Stimulated activated CD4-positive, alpha-beta T cell treated with anti-CD3 and anti-CD28 coated beads, Interleukin-1b, Interleukin-23, amount 100 ng/mL, for 24 hours (primary cell): ENCODE data around the gene EBF3.

Experiments
- DNase-seq, 4 experiments: peaks; one replicate each; pipeline ENCODE4 v3.0.0-alpha.2; 2020; ENCODE audit warnings: low read depth in 4 of 4, low spot score in 1 of 4

The EBF3 gene

DNA sequence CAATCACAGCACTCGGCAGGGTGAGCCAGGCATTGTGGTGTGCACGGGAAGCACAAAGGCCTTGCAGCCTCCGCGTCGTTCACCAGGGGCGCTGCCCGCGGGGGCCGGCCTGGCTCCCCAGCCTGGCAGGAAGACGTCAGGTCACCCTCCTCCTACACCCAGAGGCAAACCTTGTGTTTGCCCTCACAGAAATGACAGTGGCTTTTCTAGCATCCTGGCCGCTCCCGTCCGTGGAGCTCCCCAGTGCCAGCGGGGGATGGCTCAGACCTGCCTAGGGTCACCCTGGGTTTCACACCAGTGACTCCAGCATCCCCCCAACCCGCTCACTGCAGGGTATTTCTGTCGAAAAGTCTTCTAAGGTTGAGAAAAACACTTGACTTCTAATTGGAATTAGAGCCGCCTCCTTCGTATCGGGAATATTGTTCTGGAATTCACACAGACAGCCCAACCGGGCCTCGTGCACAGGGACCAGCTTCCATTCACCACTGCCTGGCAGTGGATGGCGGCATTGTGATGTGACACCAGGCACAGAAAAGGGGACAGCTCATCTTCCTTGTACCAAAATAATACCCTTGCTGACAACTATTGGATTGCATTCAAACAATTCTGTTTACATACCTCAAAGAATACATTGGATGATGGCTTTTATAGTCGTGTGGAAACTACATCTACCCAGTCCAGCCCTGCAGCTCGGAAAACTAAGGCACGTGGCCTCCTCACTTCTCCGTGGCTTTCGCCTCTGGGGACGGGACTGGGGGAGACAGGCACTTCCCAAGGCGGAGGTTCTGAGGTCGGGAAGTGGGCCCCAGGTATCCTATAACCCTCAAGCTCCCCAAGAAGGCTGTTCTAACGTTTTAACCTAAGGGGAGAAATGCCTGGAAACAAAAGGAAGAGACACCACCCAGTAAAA lies 109.0 kb downstream of the EBF3 start:
- DNase-seq = no peak

GRCh38 chr10:129854158-129854557 lies 109.9 kb downstream of the EBF3 start:
- DNase-seq = no peak

DNA sequence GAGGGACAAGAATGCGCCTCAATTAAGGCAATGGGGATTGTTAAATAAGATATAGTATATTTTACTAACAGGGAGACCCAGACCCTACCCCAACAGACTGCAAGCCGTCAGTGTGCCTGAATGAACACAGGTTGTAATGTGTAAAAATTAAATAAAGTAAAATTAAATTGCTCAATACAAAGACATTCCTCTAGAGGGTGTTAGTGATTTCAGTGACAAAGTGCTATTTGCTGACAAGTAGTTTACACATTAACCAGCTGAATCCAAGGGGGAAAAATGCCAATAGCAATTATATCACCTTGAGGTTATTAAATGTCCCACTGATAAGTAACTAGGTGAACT lies 110.5 kb downstream of the EBF3 start:
- DNase-seq = no peak

GRCh38 chr10:129852829-129853561 lies 111.1 kb downstream of the EBF3 start:
- no peak for DNase-seq

DNA sequence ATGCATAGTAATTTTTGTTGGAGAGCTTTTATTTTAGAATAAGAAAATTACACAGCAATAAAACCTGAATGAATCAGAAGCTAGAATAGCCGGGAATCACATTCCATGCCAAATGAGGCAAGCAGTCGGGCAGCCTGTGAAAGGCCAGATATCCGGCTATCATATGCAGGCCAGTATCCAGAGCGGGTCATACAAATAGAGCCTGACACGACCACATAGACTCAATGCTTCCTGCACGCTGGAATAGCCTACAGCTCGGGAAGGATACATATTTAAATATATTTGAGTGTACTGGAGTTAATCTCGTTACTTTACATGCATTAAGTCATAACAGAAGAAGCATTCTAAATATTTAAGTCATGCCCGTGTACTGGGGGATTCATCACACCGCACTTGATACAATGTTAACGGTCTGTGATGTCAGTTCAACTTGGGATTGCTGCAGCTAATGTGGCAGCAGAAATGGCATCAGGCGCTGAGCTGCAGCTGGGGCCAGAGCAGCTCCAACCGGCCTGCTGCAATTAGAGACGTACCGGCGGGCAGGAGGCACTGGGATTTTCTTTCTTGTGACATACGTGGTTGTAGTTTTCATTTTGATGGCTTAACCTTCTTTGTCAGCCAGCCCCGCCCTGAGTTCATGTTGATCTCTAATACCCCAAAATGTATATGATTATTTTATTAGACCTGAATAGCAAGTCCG lies 112.0 kb downstream of the EBF3 start:
- no peak for DNase-seq

DNA sequence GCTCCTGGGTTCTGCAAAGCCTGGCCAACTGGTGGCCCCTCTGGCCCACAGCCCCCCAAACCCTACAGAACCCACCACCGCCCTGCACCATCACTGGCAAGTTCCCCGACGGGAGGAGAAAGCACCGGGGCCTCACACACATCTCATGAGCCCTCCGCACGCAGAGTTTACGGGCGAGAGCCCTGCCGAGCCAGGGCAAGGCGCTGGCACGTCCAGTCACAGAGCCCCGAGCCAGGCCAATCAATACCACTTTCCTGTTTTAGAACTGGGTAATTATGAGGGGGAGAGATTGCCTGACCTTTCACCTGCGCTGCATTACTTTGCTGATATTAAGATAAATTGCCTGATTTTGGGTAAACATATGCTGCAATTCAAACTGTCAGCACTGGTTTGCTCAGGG lies 113.3 kb downstream of the EBF3 start:
- DNase-seq = no peak

GRCh38 chr10:129850316-129850715 lies 113.8 kb downstream of the EBF3 start:
- DNase-seq = no peak

- no peak for DNase-seq
These were observed 114.2 kb downstream of the EBF3 start for GRCh38 chr10:129849853-129850252.

GRCh38 chr10:129849452-129849750 lies 114.7 kb downstream of the EBF3 start:
- no peak for DNase-seq

DNA sequence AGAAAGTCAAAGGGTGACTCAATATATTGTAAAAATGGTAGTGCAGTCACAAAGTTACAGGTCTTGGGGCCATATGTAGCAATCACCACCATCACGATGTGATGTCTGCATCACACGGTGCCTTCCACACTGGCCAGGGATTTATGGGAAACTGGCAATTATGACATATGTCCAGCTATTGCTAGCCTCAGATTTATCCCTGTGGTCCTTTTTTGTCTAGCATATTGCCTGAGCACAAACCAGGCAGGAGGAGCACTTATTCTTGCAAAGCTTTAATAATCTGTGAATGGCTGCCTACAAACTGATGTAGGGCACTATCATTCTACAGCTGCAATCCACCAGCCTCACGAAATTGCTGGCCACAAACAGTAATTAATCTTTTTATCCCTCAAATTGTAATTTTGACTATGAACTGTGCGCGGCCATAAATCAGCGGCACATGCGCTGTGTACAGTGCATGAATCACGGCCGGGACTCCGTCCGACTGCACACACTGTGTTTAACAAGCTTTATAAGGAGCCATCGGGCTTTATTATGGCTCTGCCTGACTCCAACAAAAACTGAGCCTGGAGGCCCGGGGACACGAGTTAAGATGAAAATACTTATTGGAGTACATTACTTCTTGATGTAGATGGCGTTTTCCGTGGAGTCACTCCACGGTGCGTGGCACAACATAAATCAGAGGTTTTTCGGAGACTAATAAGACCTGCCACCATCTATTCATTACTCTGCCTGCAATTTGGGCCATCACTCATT lies 115.2 kb downstream of the EBF3 start:
- no peak for DNase-seq

- no peak for DNase-seq
These were observed 116.2 kb downstream of the EBF3 start for GRCh38 chr10:129847741-129848483.

DNA sequence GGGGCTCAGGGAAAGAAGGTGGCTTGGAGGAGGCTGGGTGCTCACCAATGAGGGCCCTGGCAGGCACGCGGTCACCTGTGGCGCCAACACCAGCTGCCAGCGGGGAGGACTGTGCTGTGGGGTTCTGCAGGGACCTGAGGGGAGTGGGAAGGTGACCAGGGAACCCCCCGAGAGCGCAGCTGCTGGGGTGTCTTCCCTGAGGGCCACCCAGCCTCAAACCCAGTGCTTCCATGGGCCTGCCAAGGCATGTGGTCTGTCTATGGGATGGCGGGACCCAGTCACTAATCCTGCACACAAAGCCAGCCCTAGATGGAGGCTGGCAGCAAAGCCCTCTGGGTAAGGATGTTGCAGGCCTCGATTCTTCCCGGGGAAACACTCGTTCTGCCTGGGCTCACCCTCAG lies 117.1 kb downstream of the EBF3 start:
- DNase-seq = no peak

DNA sequence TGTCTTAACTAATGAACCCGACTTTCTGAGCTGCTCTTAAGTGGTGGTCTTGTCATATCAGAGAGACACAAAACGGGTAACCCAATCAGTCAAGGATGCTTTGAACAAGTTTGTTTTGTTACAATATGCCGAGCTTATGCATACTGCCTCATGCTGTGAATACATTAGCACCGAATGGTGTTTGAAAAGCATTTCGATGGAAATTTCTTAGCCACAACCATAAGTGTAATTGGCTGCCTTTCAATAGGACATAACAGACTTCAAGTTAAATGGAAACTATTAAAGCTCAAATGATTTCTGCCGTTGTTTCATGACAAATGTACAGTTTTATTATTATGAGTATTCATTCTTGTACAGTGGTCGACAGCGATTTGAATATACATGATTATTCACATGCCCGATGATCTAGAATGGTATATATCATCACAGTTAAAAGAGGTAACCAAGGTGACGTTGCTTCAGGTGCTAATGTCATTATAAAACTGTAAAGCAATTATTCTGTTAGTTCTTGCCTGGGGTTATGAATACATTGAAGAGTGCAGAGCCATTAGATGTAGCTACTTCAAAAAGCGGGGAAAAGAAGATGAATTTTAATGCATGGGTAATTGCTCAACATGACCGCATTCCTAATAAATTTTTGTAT lies 118.8 kb downstream of the EBF3 start:
- no peak for DNase-seq

- no peak for DNase-seq
These were observed 119.8 kb downstream of the EBF3 start for GRCh38 chr10:129844216-129844766.

DNA sequence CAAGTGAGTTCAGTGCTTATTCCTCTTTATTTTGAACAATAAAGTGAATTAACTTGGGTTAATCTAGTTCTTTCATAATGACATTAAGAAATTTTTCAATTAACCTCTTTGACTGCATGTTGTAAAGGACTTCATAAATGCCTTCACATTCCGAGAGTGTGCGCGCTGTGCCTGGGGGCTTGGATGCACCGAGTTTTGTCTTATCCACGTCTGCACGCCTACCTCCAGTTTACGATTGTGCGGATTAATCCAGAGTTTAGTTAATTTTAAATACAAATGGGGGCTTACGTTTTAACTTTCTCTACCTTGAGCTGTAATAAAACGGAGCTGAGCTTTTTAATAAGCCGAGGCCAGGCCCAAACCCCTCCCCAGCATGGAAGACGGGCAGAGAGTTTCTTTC lies 120.4 kb downstream of the EBF3 start:
- no peak for DNase-seq

DNA sequence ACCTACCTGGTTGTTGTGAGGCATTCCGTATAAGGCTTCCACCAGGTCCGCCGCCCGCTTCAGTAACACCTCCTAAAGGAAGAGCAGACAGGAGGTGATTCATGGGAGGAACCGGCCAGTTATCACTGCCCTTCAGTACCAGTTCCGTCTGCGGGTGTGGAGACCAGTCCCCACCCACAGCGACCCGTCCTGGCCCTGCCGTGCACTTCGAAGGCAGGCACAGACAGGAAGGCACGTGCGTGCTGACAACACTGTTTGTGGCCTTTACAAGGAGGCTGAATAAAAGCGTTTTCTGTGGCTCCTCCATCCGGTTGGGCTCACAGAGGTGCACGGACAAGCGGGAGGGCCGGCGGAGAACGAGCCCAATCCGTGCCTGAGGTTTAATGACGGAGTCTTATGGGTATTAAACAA lies 120.9 kb downstream of the EBF3 start:
- DNase-seq = no peak

GRCh38 chr10:129842031-129842430 lies 122.0 kb downstream of the EBF3 start:
- DNase-seq = no peak

GRCh38 chr10:129841590-129841989 lies 122.5 kb downstream of the EBF3 start:
- DNase-seq = no peak

- no peak for DNase-seq
These were observed 123.0 kb downstream of the EBF3 start for GRCh38 chr10:129841071-129841470.

- DNase-seq = no peak
These were observed 123.9 kb downstream of the EBF3 start for GRCh38 chr10:129840196-129840590.
